Left lung (tissue), 10 donors: ENCODE measurements around the gene GLIS1. TPM values are rescaled to one million over a fixed set of nuclear protein-coding genes. Genes with fewer than 3 reads are reported as not detected.

Experiments
- ATAC-seq: fragments of 200-7000 bp; cut with Tn5 transposase; one replicate; pipeline ENCODE4 v1.9.1; 2020; ENCODE audit warnings: moderate library complexity
- DNase-seq, 4 donors: peaks; one replicate each; pipeline ENCODE4 v3.0.0-alpha.2; 2013 to 2020
- H3K27ac ChIP-seq, 2 donors: fragments of 200-600 bp; sonication (generic) in 1 of 2; one replicate each; pipeline versions ENCODE4 v1.5.0 to v1.8.0; 2020 to 2021
- H3K27me3 ChIP-seq, 2 donors: fragments of 200-600 bp; sonication (generic) in 1 of 2; one replicate each; pipeline versions ENCODE4 v1.5.0 to v1.8.0; 2020 to 2021
- H3K36me3 ChIP-seq, 2 donors: fragments of 200-600 bp; sonication (generic) in 1 of 2; one replicate each; pipeline versions ENCODE4 v1.5.0 to v1.8.0; 2020 to 2021
- H3K4me1 ChIP-seq, 2 donors: fragments of 200-600 bp; one replicate each; pipeline ENCODE4 v1.8.0; 2021
- H3K4me3 ChIP-seq, 2 donors: fragments of 200-600 bp; sonication (generic) in 1 of 2; one replicate each; pipeline versions ENCODE4 v1.5.0 to v1.8.0; 2020 to 2021; ENCODE audit warnings: mild to moderate bottlenecking in 1 of 2
- H3K9me3 ChIP-seq, 2 donors: fragments of 200-600 bp; sonication (generic) in 1 of 2; one replicate each; pipeline versions ENCODE4 v1.5.0 to v1.8.0; 2020 to 2021
- CTCF ChIP-seq, 2 donors: fragments of 200-600 bp; sonication (generic) in 1 of 2; IDR thresholded peaks; one replicate each; pipeline versions ENCODE4 v1.5.0 to v1.8.0; 2021; ENCODE audit warnings: antibody characterized with exemption in 2 of 2
- intact Hi-C, 2 donors: fragments of 100-400 bp; cut with DNase I; formaldehyde crosslinking; loops; one replicate each; pipeline versions ENCODE4 v1.11.2 to v1.14.2; 2022
- polyA plus RNA-seq, 6 donors: library from polyadenylated mRNA; unstranded; fragments of 120-200 nt; gene quantifications; one replicate each; pipeline ENCODE4 v1.2.1, GENCODE V29; 2013; ENCODE audit not compliant: insufficient read length in 6 of 6
- total RNA-seq, 2 donors: library from RNA; stranded (reverse); fragmentation: NEBNext Ultra II Directional; extraction: Animal tissue kit (Norgen Biotek cat#: 25700); gene quantifications; one replicate each; pipeline ENCODE4 v1.2.1, GENCODE V29; 2021
- donor health status: DM: no; HTN: yes; CAD: no.
- donor health status: DM: no; HTN: no; CAD: no.

The GLIS1 gene
- total and polyA plus RNA-seq, 8 donors = 0.06 to 0.16 (median 0.12) TPM; not detected in 4

DNA sequence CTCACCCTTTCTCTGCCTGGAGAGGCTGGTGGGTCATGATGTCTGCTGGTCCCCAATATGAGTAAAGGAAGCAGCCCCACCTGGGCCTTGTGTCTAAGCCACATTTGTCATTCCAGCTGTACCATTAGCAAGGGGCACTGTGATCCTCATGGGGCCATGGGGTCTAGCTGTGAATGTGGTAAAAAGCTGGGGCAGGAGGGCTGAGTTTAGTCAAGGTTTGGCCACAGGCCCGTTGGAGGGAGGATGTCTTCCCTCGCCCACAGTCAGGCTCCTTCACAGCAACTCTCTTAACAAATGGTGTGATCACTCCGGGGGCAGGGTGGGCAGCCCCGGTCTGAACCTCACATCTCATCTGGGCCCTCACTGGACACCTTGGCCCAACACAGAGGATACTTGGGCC lies 164.3 kb downstream of the GLIS1 start:
- Histone ChIP-seq H3K4me3 (no peak overlapping the region), H3K36me3 (no peaks in the 10 kb centered on the region), H3K4me1 (no peaks in the 10 kb centered on the region), H3K27me3 (no peaks in the 10 kb centered on the region), H3K27ac (no peak overlapping the region), H3K9me3 (no peaks in the 10 kb centered on the region)
- no peak for ATAC-seq
- intact Hi-C loops = no loop called here
- DNase-seq = no peak
- TF ChIP-seq CTCF (IDR thresholded peaks at IDR 0.05) = no peak

- TF ChIP-seq CTCF (IDR thresholded peaks at IDR 0.05) = no peak
- no peak for DNase-seq
- intact Hi-C loops = no loop called here
- no peaks in the 10 kb centered on the region for H3K4me1 ChIP-seq
- no peaks in the 10 kb centered on the region for H3K36me3 ChIP-seq
- H3K9me3 ChIP-seq = no peaks in the 10 kb centered on the region
- no peak overlapping the region for H3K27ac ChIP-seq
- no peaks in the 10 kb centered on the region for H3K27me3 ChIP-seq
- no peak for ATAC-seq
- no peak overlapping the region for H3K4me3 ChIP-seq
Measured at GRCh38 chr1:53573931-53574330, 165.0 kb downstream of the GLIS1 start.

- no peak for DNase-seq
- no peaks in the 10 kb centered on the region for H3K27me3 ChIP-seq
- H3K27ac ChIP-seq = no peak overlapping the region
- H3K36me3 ChIP-seq = no peaks in the 10 kb centered on the region
- no peak for TF ChIP-seq CTCF (IDR thresholded peaks at IDR 0.05)
- no peaks in the 10 kb centered on the region for H3K4me1 ChIP-seq
- no peaks in the 10 kb centered on the region for H3K9me3 ChIP-seq
- intact Hi-C loops = no loop called here
- ATAC-seq = no peak
- no peak overlapping the region for H3K4me3 ChIP-seq
Measured at GRCh38 chr1:53573522-53573921, 165.4 kb downstream of the GLIS1 start.

DNA sequence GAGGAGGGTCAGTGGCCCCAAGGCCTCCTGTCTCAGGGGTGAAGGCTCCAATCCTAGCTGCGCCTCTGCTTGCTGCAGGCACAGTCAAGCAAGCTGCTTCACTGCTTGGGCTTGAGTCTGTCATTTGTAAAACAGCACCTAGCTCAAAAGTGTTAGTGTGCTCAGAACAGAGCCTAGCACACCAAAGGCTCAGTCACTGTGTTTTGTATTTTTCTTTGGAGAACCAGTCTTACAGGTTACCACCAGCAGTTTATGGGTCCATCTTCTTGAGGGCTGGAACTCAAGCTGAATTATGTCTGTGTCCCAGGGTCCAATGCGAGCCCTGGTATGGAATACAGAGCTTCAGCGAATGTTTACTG lies 166.2 kb downstream of the GLIS1 start:
- no peaks in the 10 kb centered on the region for H3K36me3 ChIP-seq
- no peaks in the 10 kb centered on the region for H3K9me3 ChIP-seq
- intact Hi-C loops = no loop called here
- TF ChIP-seq CTCF (IDR thresholded peaks at IDR 0.05) = no peak
- peak in 1 of 4 donors; percentile 21 for DNase-seq
- H3K4me1 ChIP-seq = no peaks in the 10 kb centered on the region
- H3K4me3 ChIP-seq = no peak overlapping the region
- ATAC-seq = no peak
- no peak overlapping the region for H3K27ac ChIP-seq
- no peaks in the 10 kb centered on the region for H3K27me3 ChIP-seq

DNA sequence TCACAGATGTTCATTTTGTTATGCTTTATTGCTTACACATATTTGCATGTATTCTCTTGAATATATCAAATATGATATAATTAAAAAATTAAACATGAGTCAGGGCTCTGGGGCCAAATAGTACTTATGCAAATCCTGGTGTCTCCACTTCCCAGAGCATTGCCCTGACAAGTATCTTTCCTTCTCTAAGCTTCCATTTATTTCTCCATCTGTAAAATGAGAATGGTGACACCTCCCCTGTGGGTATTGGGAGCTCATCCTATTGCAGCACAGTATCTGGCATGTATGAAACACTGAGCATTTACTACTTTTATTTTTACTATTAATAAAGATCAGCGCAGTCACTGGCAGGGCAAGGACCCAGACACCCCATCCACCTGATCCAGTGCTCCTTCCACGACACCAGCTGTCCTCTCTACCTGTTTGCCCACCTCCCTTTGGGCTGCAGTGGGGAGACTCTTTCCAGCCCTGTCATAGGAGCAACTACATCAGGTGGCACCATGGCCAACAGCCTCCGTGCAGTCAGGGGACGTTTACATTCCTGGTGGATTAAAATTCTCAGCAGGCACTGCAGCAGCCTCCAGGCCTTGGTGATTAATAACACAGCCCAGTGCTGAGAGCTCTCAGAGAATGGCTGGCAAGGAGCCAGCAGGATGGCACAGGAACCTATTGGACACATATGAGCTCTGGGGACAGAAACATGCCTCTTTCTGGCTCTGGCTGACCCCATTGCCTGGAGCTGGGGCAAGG lies 166.7 kb downstream of the GLIS1 start:
- H3K27ac ChIP-seq = no peak overlapping the region
- H3K36me3 ChIP-seq = no peaks in the 10 kb centered on the region
- H3K9me3 ChIP-seq = no peaks in the 10 kb centered on the region
- DNase-seq = peak in 1 of 4 donors; percentile 28
- TF ChIP-seq CTCF (IDR thresholded peaks at IDR 0.05) = no peak
- no peaks in the 10 kb centered on the region for H3K27me3 ChIP-seq
- intact Hi-C loops = no loop called here
- no peak overlapping the region for H3K4me3 ChIP-seq
- ATAC-seq = no peak
- H3K4me1 ChIP-seq = no peaks in the 10 kb centered on the region
